Adipose tissue (tissue), 3 donors: ENCODE data around the gene CACNA1B. TPM values are rescaled to one million over a fixed set of nuclear protein-coding genes. Genes with fewer than 3 reads are reported as not detected.

Experiments
- H3K27ac ChIP-seq: one replicate; pipeline ENCODE4 v1.5.1; 2013; ENCODE audit warnings: low read depth, low read length
- WGBS, 3 donors: extraction: QIAGEN DNeasy Blood & Tissue Kit; methylation state at CpG; one replicate each; pipeline ENCODE4 v1.1.7; 2013; 5-methylcytosine and 5-hydroxymethylcytosine counted together
- polyA plus RNA-seq, 3 donors: library from polyadenylated mRNA; stranded (reverse); fragments of 200-250 nt; gene quantifications; one replicate each; pipeline ENCODE4 v1.2.3, GENCODE V29; 2013
- donor health status: healthy with polysubstance abuse.
- donor health status: Bipolar disorder and iron deficiency.
- donor health status: healthy.

CACNA1B gene
- polyA plus RNA-seq, 3 donors = 0.04 to 0.20 TPM; not detected in 1

DNA sequence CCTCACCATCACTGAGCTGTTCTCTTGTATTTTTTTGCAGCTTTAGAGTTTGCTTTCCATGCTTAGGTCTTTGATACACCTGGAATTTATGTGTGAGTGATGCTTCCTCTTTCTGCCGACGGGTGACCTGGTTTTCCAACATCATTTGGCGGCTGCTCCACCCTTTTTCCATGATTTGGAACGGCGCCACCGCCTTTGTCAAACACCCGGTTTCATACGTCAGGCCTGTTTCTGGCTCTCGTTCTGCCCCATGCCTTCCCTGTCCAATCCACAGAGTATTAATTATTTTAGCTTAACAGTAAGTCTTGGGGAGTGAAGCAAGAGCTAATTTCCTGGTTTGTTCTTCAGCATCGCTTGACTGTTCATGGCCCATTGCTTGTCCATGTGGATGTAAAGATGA is 30.2 kb downstream of the CACNA1B start:
- WGBS, 3 donors = 67 to 78% (median 77%) methylated on average over 10 of the region's 10 CpGs
- no peak overlapping the region for H3K27ac ChIP-seq

DNA sequence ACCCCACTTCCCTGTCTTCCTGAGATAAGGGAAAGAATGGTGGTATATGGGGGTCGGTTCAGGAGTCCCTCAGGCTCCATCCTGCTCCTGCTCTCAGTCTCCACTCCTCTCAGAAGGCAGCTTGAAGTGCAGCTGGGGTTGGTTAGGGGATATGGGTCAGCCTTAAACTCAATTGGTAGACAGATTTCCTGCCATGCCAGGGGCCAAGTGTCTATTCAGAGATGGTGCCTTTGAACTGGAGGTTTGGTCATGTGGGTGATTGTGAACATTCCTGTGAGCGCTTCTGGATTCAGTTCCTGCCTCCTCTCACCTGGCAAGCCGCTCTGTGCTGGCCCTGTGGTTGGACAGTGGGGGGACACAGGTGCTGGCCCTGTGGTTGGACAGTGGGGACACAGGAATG is 35.1 kb downstream of the CACNA1B start:
- WGBS, 3 donors = 74 to 85% (median 82%) methylated on average over 3 of the region's 3 CpGs
- H3K27ac ChIP-seq = no peak overlapping the region

DNA sequence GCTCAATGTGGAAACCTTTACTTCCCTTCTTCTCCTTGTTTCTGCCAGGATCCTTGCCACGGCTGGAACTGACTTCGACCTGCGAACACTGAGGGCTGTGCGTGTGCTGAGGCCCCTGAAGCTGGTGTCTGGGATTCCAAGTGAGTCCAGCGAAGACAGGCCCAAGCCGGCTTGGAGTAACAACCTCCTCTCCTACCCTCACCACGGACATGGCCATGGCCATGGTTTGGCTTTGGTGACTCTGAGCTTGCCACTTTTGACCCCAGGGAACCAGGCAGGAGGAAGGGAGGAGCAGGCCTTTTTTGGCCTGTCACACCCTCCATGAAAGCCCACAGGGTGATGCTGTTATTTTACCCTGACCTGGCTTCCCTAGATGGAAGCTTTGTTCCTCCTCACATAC is 35.5 kb downstream of the CACNA1B start:
- no peak overlapping the region for H3K27ac ChIP-seq
- WGBS, 3 donors = 87 to 95% (median 90%) methylated on average over 7 of the region's 7 CpGs

DNA sequence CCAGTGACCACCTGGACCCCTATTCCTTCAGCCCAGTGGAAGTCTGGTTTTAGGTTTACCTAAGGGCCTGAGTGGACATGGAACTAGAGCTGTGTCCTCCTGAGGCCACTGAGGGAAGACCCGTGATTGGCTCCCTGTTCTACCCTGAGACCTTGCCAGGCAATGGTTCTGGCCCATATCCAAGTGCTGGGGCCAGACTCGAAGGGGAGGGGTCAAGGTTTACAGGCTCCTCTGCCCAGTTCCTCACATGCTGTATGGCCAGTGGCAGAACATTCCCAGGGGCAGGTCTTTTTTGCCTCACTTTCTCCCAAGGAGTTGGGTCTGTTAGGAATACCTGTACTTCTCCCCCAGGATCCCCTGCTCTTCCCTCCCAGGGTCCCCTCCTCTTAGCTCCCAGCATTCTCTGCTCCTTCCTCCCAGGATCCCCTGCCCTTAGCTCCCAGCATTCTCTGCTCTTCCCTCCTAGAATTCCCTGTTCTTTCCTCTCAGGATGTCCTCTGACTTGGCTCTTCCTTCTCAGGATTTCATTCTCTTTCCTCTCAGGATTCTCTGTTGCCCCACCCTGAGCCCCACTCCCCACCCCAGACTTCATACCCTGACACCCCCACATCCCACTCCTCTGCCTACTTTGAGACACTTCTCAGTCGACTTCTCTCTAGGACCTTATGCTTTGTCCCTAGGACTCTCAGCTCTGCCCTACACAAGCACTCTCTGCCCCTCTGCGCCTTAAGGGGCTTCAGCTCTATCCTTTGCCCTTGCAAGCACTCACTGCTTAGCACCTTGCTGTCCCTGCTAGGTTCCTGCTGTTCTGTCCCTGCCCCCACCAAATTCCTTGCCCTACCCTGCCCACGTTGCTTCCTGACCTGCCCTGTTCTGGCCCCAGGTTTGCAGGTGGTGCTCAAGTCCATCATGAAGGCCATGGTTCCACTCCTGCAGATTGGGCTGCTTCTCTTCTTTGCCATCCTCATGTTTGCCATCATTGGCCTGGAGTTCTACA is 36.5 kb downstream of the CACNA1B start:
- no peak overlapping the region for H3K27ac ChIP-seq
- 64 to 74% (median 66%) methylated on average over 5 of the region's 5 CpGs for WGBS, 3 donors

DNA sequence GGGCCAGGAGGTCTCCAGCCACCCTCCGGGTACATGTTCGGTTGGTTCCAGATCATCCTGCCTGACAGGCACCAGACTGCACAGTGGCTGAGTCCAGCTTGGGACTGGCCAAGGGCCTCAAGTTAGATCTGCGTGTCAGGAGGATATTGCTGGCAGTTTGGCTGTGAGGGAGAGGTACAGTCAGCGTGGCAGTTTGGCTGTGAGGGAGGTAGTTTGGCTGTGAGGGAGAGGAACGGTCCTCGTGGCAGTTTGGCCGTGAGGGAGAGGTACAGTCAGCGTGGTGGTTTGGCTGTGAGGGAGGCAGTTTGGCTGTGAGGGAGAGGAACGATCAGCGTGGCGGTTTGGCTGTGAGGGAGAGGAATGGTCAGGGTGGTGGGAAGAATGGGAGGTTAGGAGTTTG is 39.0 kb downstream of the CACNA1B start:
- 66 to 69% (median 67%) methylated on average over 11 of the region's 11 CpGs for WGBS, 3 donors
- H3K27ac ChIP-seq = no peak overlapping the region

DNA sequence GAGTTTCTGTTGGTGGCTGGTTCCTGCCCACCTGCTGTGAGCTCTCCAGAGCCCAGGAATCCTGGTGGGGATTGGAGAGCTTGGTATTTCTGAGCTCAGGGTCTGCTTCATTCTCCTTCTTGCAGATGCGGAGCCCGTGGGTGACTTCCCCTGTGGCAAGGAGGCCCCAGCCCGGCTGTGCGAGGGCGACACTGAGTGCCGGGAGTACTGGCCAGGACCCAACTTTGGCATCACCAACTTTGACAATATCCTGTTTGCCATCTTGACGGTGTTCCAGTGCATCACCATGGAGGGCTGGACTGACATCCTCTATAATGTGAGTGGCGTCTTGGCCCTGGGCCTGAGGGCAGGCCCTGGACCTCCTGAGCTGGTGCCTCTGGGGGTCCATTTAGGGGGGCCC is 39.5 kb downstream of the CACNA1B start:
- no peak overlapping the region for H3K27ac ChIP-seq
- WGBS, 3 donors = 85 to 88% (median 88%) methylated on average over 8 of the region's 8 CpGs

DNA sequence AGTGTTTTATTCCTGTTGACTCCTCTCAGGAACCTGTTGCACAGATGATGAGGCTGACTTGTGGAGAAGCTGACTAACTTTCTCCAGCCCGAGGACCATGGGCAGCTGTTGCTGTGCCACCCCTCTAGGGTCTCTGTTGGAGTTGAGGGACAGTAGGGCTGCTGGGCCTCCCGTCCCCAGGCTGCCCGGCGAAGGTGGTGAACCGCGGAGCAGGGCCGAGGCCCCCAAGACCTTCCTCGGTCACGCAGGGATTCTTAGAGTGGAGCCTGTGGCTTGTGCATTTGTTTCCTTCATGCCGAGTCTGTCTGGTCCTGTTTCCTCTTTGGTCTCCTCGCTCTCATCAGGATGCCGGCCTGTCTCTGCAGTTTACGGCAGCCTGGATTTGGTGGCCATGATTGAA is 40.2 kb downstream of the CACNA1B start:
- no peak overlapping the region for H3K27ac ChIP-seq
- 79 to 85% (median 83%) methylated on average over 13 of the region's 13 CpGs for WGBS, 3 donors

DNA sequence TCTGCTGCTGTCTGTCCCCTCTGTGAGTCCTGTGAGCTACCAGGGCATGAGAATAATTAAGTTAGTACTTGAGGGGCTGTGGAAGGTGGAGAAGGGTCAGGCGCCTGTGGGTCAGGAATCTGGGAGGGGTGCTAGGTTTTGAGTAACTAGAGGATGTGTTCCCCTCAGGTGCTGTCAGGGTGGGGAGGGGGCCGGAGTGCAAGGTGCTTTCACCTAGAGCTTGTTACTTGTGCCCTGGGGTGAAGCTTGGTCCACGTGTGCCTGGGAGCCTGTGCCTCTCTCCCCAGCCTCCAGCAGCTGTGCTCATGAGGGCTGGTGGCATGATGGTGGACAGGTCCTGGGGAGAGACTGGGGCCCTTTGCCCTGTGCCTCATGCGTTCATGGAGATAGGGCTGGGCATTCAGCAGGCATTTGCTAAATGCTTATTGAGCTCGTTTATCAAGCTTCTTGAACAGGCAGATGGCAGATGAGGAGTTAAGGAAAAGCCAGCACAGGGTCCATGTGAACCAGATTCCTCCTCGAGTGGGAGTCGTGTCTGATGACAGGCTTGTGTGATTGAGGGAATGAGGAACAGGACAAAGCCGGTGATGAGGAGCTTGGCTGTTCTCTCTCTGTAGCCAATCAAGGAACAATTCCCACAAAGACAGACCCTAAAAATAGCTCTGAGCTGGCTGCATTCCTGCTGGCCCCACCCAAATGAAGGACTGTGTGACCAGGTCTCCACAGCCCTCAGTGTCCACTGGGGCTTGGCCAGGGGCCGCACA is 40.9 kb downstream of the CACNA1B start:
- H3K27ac ChIP-seq = no peak overlapping the region
- WGBS, 3 donors = 49 to 57% (median 51%) methylated on average over 9 of the region's 9 CpGs

DNA sequence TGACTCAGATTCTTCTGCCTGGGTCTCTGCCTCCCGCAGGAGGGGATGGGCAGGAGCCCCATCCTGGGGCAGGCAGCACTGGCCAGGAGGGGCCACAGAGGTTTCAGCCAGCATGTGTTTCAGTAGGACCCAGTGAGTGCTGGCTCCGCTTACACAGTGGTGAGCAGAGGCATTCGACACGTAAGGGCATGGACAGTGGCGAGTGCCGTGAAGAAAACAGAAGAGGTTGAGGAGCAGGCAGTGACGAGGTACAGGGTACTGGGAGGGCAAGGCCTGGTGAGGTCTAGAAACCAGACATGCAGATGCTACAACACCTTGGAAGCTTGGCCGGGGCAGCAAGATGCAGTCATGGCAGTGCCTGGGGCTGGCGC is 41.5 kb downstream of the CACNA1B start:
- H3K27ac ChIP-seq = no peak overlapping the region
- WGBS, 3 donors = 73 to 83% (median 78%) methylated on average over 9 of the region's 9 CpGs

DNA sequence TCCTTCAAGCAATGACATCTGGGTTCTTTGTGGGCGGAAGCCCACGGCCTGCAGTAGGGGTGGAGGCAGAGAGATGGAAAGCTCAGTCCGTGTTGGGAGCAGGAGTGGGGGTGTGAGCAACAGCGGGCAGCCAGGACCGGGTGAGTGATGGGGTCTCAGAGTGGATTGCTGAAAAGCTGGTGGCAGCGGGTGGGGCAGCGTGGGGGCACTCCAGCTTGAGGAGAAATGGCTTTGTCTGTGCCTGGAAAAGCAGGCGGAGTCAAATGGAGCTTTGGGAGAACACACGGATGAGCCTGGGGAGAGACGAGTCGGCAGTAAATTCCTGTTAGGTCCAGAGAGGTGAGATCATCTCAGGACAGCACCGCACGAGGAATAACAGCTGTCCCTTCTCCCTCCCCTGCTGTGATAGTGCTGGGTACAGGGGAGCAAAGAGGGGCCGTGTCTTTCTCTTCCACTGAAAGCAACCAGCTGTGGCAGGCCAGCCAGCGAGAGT is 42.1 kb downstream of the CACNA1B start:
- no peak overlapping the region for H3K27ac ChIP-seq
- 55 to 76% (median 63%) methylated on average over 15 of the region's 15 CpGs for WGBS, 3 donors

DNA sequence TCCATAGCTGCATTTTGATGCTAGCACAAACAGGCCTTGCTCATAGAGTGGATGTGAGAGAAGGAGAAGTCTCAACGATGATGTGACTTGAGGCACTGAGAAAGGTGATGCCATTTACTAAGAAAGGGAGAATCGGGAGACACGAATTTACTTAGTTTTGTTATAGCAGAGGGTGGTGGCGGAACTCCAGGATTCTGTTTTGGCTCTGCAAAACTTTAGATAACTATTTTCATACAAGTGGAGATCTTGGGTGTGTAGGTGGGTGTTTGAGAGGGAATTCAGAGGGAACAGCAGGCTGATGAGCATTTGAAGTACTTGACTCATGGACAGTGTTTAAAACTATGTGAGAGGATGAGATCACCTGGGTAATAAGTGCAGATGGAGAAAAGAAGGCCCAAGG is 43.2 kb downstream of the CACNA1B start:
- 68 to 81% (median 74%) methylated on average over 4 of the region's 4 CpGs for WGBS, 3 donors
- no peak overlapping the region for H3K27ac ChIP-seq

DNA sequence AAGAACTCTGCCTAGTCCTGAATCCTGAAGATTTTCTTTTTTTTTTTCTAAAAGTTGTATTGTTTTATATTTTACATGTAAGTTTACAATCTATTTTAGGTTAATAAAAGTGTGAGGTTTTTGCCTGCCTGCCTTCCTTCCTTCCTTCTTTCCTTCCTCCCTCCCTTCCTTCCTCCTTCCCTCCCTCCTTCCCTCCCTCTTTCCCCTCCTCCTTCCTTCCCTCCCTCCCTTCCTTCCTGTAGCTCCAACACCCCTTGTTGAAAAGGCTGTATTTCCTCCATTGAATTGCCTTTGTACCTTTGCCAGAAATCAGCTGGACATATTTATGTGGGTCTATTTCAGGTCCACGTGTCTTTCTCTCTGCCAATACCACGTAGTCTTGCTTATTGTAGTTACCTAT is 46.6 kb downstream of the CACNA1B start:
- no peak overlapping the region for H3K27ac ChIP-seq
- 37 to 54% (median 37%) methylated on average over 2 of the region's 2 CpGs for WGBS, 3 donors

DNA sequence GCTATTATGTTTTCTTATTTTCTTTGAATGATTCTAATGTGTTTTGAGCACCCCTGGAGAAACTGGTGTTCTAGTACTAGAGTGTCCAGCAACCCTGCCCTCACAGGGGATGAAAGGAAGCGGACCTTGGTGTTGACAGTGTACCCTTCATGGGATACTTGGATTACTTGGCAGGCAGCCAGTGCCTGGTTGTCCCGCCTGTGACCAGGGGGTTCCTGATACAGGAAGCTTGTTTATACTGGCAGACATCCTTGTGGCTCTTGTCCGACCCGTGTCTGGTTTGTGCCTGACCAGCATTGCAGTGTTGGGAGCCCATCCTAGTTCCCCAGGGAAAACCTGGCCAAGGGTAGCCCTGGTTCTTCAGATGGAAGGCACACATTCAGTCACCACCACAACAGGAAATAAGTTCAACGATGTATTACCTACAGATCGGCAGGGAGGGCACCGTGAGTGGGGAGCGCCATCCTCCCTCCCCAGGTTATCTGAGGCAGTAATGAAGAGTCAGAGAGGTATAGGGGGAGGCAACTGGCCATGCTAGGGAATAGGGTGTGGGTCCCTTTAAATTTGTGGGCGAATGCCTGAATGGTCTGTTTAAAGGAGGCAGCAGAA is 47.3 kb downstream of the CACNA1B start:
- H3K27ac ChIP-seq = no peak overlapping the region
- 62 to 75% (median 72%) methylated on average over 9 of the region's 9 CpGs for WGBS, 3 donors

DNA sequence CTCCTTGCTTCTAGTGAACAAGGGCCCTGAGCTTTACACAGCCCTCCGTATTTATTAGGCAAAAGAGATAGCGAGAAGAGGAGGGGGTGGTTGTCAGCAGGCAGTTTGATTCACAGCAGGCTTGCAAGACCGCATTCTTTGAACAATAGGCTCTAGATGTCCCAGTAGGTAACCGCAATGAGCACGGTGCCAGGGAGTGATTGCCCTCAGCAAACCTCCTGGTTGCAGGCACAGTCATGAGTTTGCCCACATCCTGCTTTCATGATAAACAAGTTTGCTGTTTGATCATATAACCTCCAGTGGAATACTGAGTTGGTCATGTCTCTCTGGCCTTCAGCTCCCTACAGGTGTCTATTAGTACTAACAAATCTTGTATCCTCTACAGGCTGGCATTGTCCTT is 66.1 kb downstream of the CACNA1B start:
- WGBS, 3 donors = 89 to 93% (median 91%) methylated on average over 5 of the region's 5 CpGs
- no peak overlapping the region for H3K27ac ChIP-seq

DNA sequence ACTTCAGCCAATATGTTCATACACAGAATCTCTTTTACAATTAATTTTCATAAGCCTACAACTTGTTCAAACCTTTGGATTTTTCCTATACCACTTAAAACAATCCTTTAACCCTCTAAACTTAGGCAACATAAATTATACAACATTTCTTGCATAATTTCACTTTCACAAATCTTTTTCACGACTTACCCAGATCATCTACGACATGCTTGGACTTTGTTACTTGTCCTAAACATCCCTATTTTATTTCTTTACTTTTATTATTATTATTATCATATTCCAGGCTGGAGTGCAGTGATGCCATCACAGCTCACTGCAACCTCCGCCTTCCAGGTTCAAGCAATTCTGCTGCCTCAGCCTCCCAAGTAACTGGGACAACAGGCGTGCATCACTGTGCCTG is 68.0 kb downstream of the CACNA1B start:
- WGBS, 3 donors = 87 to 90% (median 88%) methylated on average over 4 of the region's 4 CpGs
- H3K27ac ChIP-seq = no peak overlapping the region

DNA sequence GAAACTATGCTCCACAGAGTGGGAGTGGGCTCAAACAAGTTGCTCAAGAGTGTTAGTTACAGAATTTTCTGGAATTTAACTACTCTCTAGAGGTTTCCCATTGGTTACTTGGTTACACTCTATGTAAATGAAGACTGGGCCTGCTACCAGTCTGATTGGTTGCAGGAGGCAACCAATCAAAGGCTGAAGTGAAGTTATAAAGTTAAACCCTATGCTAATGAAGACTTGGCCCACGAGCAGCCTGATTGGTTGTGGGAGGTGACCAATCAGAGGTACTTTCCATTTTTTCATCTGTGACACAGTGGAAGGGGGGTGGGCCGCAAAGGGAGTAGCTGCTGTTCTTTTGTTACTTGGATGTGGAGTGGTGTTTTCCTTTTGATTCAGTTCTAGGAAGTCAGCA is 69.4 kb downstream of the CACNA1B start:
- WGBS, 3 donors = 61 to 77% (median 70%) methylated on average over 2 of the region's 2 CpGs

DNA sequence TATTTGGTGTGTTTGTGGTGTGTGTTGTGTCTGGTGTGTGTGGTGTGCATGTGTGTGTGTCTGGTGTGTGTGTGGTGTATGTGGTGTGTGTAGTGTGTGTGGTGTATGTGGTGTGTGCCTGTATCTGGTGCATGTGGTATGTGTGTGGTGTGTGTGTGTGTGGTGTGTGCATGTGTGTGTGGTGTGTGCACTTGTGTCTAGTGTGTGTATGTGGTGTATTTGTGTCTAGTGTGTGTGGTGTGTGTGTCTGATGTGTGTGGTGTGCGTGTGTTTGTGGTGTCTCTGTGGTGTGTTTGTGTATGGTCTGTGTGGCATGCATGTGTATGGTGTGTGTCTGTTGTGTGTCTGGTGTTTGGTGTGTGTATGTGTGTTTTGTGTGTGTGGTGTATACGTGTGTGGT is 71.1 kb downstream of the CACNA1B start:
- H3K27ac ChIP-seq = no peak overlapping the region
- WGBS, 3 donors = 88 to 95% (median 92%) methylated on average over 2 of the region's 2 CpGs

More for the DNA sequence above, 69.4 kb downstream of the CACNA1B start:
- no peak overlapping the region for H3K27ac ChIP-seq

DNA sequence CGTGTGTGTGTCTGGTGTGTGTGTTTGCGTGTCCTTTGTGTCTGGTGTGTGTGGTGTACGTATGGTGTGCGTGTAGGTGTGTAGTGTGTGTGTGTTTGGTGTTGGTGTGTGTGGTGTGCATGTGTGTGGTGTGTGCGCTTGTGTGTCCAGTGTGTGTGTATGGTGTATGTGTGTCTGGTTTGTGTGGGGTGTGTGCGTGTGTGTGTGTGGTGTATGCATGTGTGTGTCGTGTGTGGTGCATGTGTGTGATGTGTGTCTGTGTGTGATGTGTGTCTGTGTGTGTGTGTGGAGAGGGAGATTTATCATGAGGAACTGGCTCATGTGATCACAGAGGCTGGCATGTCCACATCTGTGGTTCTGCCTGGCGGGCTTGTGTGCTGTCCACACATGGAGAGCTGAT is 71.7 kb downstream of the CACNA1B start:
- no peak overlapping the region for H3K27ac ChIP-seq
- 93 to 95% (median 94%) methylated on average over 8 of the region's 8 CpGs for WGBS, 3 donors

DNA sequence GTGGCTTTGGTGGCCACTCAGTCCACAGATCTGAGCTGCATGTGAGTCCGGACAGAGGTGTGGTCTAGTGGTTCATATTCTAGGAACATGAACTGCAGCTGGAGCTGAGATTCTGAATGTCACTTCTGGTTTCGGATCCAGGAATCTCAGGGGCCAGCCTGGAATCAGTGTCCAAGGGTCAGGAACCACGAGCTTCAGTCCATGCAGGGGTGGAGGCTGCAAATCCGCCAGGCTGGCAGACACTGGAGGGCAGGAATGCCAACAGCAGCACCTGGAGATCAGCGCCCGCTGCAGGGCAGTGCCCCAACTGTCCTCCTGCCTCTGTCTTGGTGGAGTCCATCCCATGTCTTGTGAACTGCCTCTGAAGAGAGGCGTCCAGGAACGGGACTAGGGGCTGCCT is 73.5 kb downstream of the CACNA1B start:
- H3K27ac ChIP-seq = no peak overlapping the region
- 63 to 81% (median 72%) methylated on average over 8 of the region's 8 CpGs for WGBS, 3 donors
